ENCODE data around the gene TECPR1.

DNA sequence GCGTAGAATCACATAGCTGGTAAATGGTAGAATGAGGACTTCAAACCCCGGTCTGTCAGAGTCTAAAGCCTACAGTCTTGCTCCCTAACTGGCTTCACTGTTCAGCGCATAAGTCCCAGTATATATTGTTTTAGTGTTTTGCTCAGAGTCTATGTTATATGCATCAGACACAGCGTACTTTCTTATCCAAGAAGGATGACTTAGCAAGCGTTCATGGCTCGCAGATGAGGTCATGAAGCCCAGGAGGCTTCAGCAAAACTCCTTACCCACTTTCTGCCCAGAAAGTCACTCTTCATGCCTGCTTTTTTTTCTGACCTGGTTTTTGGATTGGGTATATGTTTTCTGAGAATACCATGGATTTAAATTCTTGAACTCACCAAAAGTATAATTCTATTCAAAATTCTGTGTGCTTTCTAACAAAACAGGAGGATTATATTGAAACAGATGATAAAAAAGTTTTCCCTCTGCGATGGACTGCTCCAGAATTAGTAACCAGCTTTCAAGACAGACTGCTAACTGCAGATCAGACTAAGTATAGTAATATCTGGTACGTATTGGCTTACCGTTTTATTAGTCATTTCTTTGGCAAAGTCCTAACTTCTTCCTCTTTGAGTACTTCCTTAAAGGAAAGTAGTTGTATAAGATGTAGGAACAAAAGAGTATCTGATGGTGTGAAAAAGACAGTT is 65.4 kb downstream of the TECPR1 start:
- TF ChIP-seq EZH2phosphoT487 (IDR thresholded peaks at IDR 0.05; ENCODE audit: borderline replicate concordance, low read depth, low read length) = no peak
- TF ChIP-seq, protein P1, sequence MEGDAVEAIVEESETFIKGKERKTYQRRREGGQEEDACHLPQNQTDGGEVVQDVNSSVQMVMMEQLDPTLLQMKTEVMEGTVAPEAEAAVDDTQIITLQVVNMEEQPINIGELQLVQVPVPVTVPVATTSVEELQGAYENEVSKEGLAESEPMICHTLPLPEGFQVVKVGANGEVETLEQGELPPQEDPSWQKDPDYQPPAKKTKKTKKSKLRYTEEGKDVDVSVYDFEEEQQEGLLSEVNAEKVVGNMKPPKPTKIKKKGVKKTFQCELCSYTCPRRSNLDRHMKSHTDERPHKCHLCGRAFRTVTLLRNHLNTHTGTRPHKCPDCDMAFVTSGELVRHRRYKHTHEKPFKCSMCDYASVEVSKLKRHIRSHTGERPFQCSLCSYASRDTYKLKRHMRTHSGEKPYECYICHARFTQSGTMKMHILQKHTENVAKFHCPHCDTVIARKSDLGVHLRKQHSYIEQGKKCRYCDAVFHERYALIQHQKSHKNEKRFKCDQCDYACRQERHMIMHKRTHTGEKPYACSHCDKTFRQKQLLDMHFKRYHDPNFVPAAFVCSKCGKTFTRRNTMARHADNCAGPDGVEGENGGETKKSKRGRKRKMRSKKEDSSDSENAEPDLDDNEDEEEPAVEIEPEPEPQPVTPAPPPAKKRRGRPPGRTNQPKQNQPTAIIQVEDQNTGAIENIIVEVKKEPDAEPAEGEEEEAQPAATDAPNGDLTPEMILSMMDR (conservative IDR thresholded peaks at IDR 0.05; ENCODE audit: low read length) = no peak
